Measurements from ENCODE around the gene EREG.

- TF ChIP-seq CTCF (IDR thresholded peaks at IDR 0.05; ENCODE audit: low read depth, low read length, poor library complexity, severe bottlenecking), result no peak
- TF ChIP-seq EZH2phosphoT487 (IDR thresholded peaks at IDR 0.05; ENCODE audit: borderline replicate concordance, low read length), result no peak
Measured at GRCh38 chr4:74364652-74365491, at the start of gene EREG.
